GM12891 (cell line): ENCODE measurements around the gene NABP1.

ENCODE experiments used
- DNase-seq: peaks from one replicate; pipeline ENCODE4 v3.0.0; 2011; ENCODE audit warnings: low spot score; ENCODE audit not compliant: insufficient read length
- FAIRE-seq: peaks from 2 replicates; lab custom pipeline; 2011; peaks lifted over from hg19 to GRCh38; lab: Jason Lieb, UNC
- PAX5 ChIP-seq: IDR thresholded peaks from 2 replicates; pipeline ENCODE4 v1.6.1; 2011; ENCODE audit warnings: low read length, moderate library complexity, mild to moderate bottlenecking; ENCODE audit not compliant: insufficient read depth, severe bottlenecking
- POLR2A ChIP-seq: IDR thresholded peaks from 2 replicates; pipeline ENCODE4 v1.6.1; 2011; ENCODE audit warnings: low read depth, low read length, control low read depth
- POLR2AphosphoS5 ChIP-seq: IDR thresholded peaks from 2 replicates; pipeline ENCODE4 v1.6.1; 2011; ENCODE audit warnings: low read depth, low read length, control low read depth
- POU2F2 ChIP-seq: IDR thresholded peaks from 2 replicates; pipeline ENCODE4 v1.6.1; 2011; ENCODE audit warnings: low read depth, mild to moderate bottlenecking, control low read depth, low read length, moderate library complexity
- SPI1 ChIP-seq: IDR thresholded peaks from 2 replicates; pipeline ENCODE4 v1.6.1; 2011; ENCODE audit warnings: low read depth, low read length, control low read depth
- TAF1 ChIP-seq: IDR thresholded peaks from 2 replicates; pipeline ENCODE4 v1.6.1; 2011; ENCODE audit warnings: low read depth, low read length, control low read depth

The NABP1 gene

GRCh38 chr2:191664823-191665677 lies 12.9 kb upstream of the NABP1 start:
- DNase-seq (no peak), FAIRE-seq (peak; percentile 74)
- TF ChIP-seq POU2F2 (no peak), TAF1 (no peak), POLR2AphosphoS5 (no peak), SPI1 (no peak), PAX5 (no peak), POLR2A (no peak)

GRCh38 chr2:191666226-191666625 lies 11.7 kb upstream of the NABP1 start:
- no peak for DNase-seq
- FAIRE-seq: no peak
- TF ChIP-seq POLR2A (no peak), SPI1 (no peak), PAX5 (no peak), TAF1 (no peak), POLR2AphosphoS5 (no peak), POU2F2 (no peak)

- FAIRE-seq (peak; percentile 80), DNase-seq (no peak)
These were observed 11.2 kb upstream of the NABP1 start for GRCh38 chr2:191666732-191667131.

GRCh38 chr2:191670076-191670475 lies 7.9 kb upstream of the NABP1 start:
- TF ChIP-seq POLR2A (no peak), PAX5 (no peak), POU2F2 (no peak), SPI1 (no peak)
- FAIRE-seq (peak; percentile 80), DNase-seq (no peak)

More at GRCh38 chr2:191666732-191667131, 11.2 kb upstream of the NABP1 start:
- no peak for TF ChIP-seq POLR2A
- peak; percentile 94 for TF ChIP-seq SPI1
- no peak for TF ChIP-seq POLR2AphosphoS5
- TF ChIP-seq TAF1: no peak
- TF ChIP-seq POU2F2: 0 out of 2 replicates have a peak, but pooled peaks have one; percentile 57
- no peak for TF ChIP-seq PAX5

- TF ChIP-seq POU2F2: no peak
- TF ChIP-seq POLR2AphosphoS5: no peak
- TF ChIP-seq POLR2A: no peak
- TF ChIP-seq SPI1: no peak
- no peak for TF ChIP-seq TAF1
- TF ChIP-seq PAX5: no peak
- FAIRE-seq (no peak), DNase-seq (no peak)
These were observed 7.1 kb upstream of the NABP1 start for GRCh38 chr2:191670787-191671186.

- FAIRE-seq (peak; percentile 88), DNase-seq (no peak)
- TF ChIP-seq POLR2AphosphoS5 (no peak), SPI1 (peak; percentile 87), POLR2A (no peak), TAF1 (peak; percentile 18; the same call in 1 of the 2 replicates), PAX5 (no peak), POU2F2 (0 out of 2 replicates have a peak, but pooled peaks have one; percentile 34)
These were observed 1.9 kb upstream of the NABP1 start for GRCh38 chr2:191675807-191676721.

- FAIRE-seq (no peak), DNase-seq (no peak)
- no peak for TF ChIP-seq SPI1
- TF ChIP-seq POU2F2: no peak
- TF ChIP-seq POLR2A: 0 out of 2 replicates have a peak, but pooled peaks have one; percentile 7
- no peak; the same call in 1 of the 2 replicates for TF ChIP-seq POLR2AphosphoS5
These were observed 918 bp upstream of the NABP1 start for GRCh38 chr2:191676790-191677645.

- FAIRE-seq: no peak
These were observed 633 bp downstream of the NABP1 start for GRCh38 chr2:191678437-191679100.

More at GRCh38 chr2:191678437-191679100, 633 bp downstream of the NABP1 start:
- DNase-seq: no peak
- TF ChIP-seq POLR2AphosphoS5: 0 out of 2 replicates have a peak, but pooled peaks have one; percentile 6
- TF ChIP-seq POLR2A: no peak
- TF ChIP-seq POU2F2: peak; percentile 37; the same call in 1 of the 2 replicates
- TF ChIP-seq SPI1: no peak
- TF ChIP-seq PAX5: no peak
- 0 out of 2 replicates have a peak, but pooled peaks have one; percentile 17 for TF ChIP-seq TAF1
